Right lung (tissue), 5 donors: ENCODE data around the gene OR9Q1. TPM values are rescaled to one million over a fixed set of nuclear protein-coding genes. Genes with fewer than 3 reads are reported as not detected.

Experiments
- polyA plus RNA-seq, 5 donors: library from polyadenylated mRNA; unstranded; fragments of 120-200 nt; gene quantifications; one replicate each; pipeline versions ENCODE4 v1.2.1 to v1.2.3, GENCODE V29; 2013; ENCODE audit warnings: inconsistent platforms in 1 of 5, low replicate concordance in 1 of 5; ENCODE audit not compliant: insufficient read length in 5 of 5, insufficient read depth in 1 of 5

Gene OR9Q1
- polyA plus RNA-seq, 5 donors, result not detected

Other genes with a start within 250 kb of the OR9Q1 start
- gene OR6Q1, start 7.1 kb downstream of the OR9Q1 start, polyA plus RNA-seq, result not detected
- gene OR9I1, start 101.6 kb downstream of the OR9Q1 start, polyA plus RNA-seq, result not detected
- gene OR9Q2, start 165.2 kb downstream of the OR9Q1 start, polyA plus RNA-seq, result not detected
- gene OR1S2, start 180.3 kb downstream of the OR9Q1 start, polyA plus RNA-seq, result not detected
- not detected for gene OR1S1, start 188.8 kb downstream of the OR9Q1 start, polyA plus RNA-seq
- under 1 TPM in 1 of 5 donors, not detected in 4; 0.30 TPM for gene OR10Q1, start 205.0 kb downstream of the OR9Q1 start, polyA plus RNA-seq
- not detected for gene OR10W1, start 244.4 kb downstream of the OR9Q1 start, polyA plus RNA-seq